ENCODE data around the gene CLCN1. TPM values are rescaled to one million over a fixed set of nuclear protein-coding genes. Genes with fewer than 3 reads are reported as not detected.

CLCN1 gene
- total and polyA plus RNA-seq, 2 of the 8 experiments (the other 6 are each of a cell fraction or from before 2014, with no cell fraction given) = 0.36 to 0.41 TPM

GRCh38 chr7:143316492-143316891, 581 bp downstream of the CLCN1 start:
- H2BK5ac ChIP-seq (ENCODE audit: low read depth, low read length) = no peak overlapping the region
- H4K8ac ChIP-seq (ENCODE audit: extremely low read depth, insufficient read depth, low read length) = no peak overlapping the region
- no peak overlapping the region for H3K9ac ChIP-seq (replicated peaks in 1 of 4; ENCODE audit: extremely low read depth in 1 of 4, low read depth in 3 of 4, low read length in 3 of 4)
- no peak overlapping the region for H4K5ac ChIP-seq (ENCODE audit: insufficient read length, low read depth, low read length)
- POLR2A ChIA-PET (ENCODE audit: partially characterized antibody) = interaction anchor here (0.9 to 1.4 kb wide), 2 partner anchors 20 to 69 kb away, joined by 3 to 4 read pairs; no protein-coding TSS in a partner anchor
- no peak overlapping the region for H2AK5ac ChIP-seq (ENCODE audit: low read depth, low read length)
- no peak for FAIRE-seq
- H2BK120ac ChIP-seq (replicated peaks; ENCODE audit: low read depth, low read length) = no peak overlapping the region
- H2BK12ac ChIP-seq (ENCODE audit: low read depth, low read length) = no peak overlapping the region
- H3K9me3 ChIP-seq (ENCODE audit: insufficient read depth in 2 of 2, low read depth in 1 of 2, low read length in 1 of 2) = no peaks in the 10 kb centered on the region
- H4K20me1 ChIP-seq (replicated peaks in 1 of 2; ENCODE audit: control insufficient read depth in 1 of 2, insufficient read depth in 2 of 2, low read length in 2 of 2) = no peaks in the 10 kb centered on the region
- no peak overlapping the region for H3K23ac ChIP-seq (ENCODE audit: insufficient read length)
- H3K4ac ChIP-seq (replicated peaks; ENCODE audit: insufficient read length, low read depth, low read length) = no peak overlapping the region
- WGBS, 2 experiments (ENCODE audit: extremely low coverage in 1 of 2, insufficient coverage in 1 of 2, insufficient read length in 1 of 2, insufficient replicate concordance in 2 of 2, low coverage in 1 of 2, low lambda C conversion rate in 2 of 2, missing lambda C conversion rate in 1 of 2) = 90% methylated on average over 4 of the region's 4 CpGs; no CpG with 5 or more reads in 1 of the 2 experiments
- CTCF ChIA-PET (ENCODE audit: partially characterized antibody) = interaction anchor here (0.6 to 3.3 kb wide), 15 partner anchors 9 to 391 kb away, joined by 3 to 11 read pairs (median 3); partner anchors contain the start of gene EPHA1
- no peaks in the 10 kb centered on the region for H3K79me1 ChIP-seq (ENCODE audit: low read depth, low read length)
- H3K27ac ChIP-seq (ENCODE audit: low read depth, low read length) = no peak overlapping the region
- H3K79me2 ChIP-seq (ENCODE audit: control insufficient read depth in 1 of 2, insufficient read depth in 2 of 2, low read length in 2 of 2) = no peaks in the 10 kb centered on the region
- no peak overlapping the region for H2BK20ac ChIP-seq (ENCODE audit: low read length)
- no peak overlapping the region for H3K14ac ChIP-seq (ENCODE audit: insufficient read length)
- no peak overlapping the region for H3K4me2 ChIP-seq (ENCODE audit: insufficient read depth in 1 of 2, low read depth in 2 of 2, low read length in 2 of 2)
- no peak overlapping the region for H3K4me3 ChIP-seq (ENCODE audit: extremely low read depth in 1 of 4, insufficient read depth in 2 of 4, low read depth in 3 of 4, low read length in 4 of 4)
- no peak for DNase-seq (ENCODE audit: low read depth in 1 of 2, low spot score in 2 of 2)
- no peak overlapping the region for H3K56ac ChIP-seq (replicated peaks; ENCODE audit: insufficient read length, low read depth, low read length)
- no peaks in the 10 kb centered on the region; a peak in 1 of 7 replicates for H3K27me3 ChIP-seq (replicated peaks in 1 of 4; ENCODE audit: control insufficient read depth in 3 of 4, extremely low read depth in 1 of 4, insufficient read depth in 3 of 4, low read length in 3 of 4)
- H3K4me1 ChIP-seq (replicated peaks in 1 of 4; ENCODE audit: control insufficient read depth in 3 of 4, insufficient read depth in 4 of 4, low read length in 3 of 4) = peaks cover 0 to 2% (median 0%) of the 10 kb centered on the region in 4 experiments; a peak in 1 of 7 replicates
- no peaks in the 10 kb centered on the region for H3K23me2 ChIP-seq (ENCODE audit: low read depth, low read length)
- H4K91ac ChIP-seq (replicated peaks; ENCODE audit: insufficient read length, low read length) = no peak overlapping the region
- H3K36me3 ChIP-seq (ENCODE audit: control insufficient read depth in 2 of 4, insufficient read depth in 4 of 4, low read length in 3 of 4) = no peaks in the 10 kb centered on the region
- H2AFZ ChIP-seq (ENCODE audit: low read length) = no peak overlapping the region
- H3K18ac ChIP-seq (ENCODE audit: extremely low read depth, low read length) = no peak overlapping the region
- H2BK15ac ChIP-seq (ENCODE audit: low read length) = no peak overlapping the region
- TF ChIP-seq JUND (IDR thresholded peaks at IDR 0.05; ENCODE audit: low read length) = no peak
- TF ChIP-seq MAX (IDR thresholded peaks at IDR 0.05) = no peak
- TF ChIP-seq ATF3 (IDR thresholded peaks at IDR 0.05; ENCODE audit: insufficient read depth, low read depth, low read length) = no peak
- no peak for TF ChIP-seq HDAC6 (IDR thresholded peaks at IDR 0.05; ENCODE audit: low read depth, low read length)
- no peak for TF ChIP-seq NRF1 (IDR thresholded peaks at IDR 0.05; ENCODE audit: low read depth, low read length)
- TF ChIP-seq ASH2L (IDR thresholded peaks at IDR 0.05; ENCODE audit: low read length) = no peak
- TF ChIP-seq EGR1 (IDR thresholded peaks at IDR 0.05; ENCODE audit: borderline replicate concordance, low read depth, low read length) = no peak
- no peak for TF ChIP-seq POU5F1 (IDR thresholded peaks at IDR 0.05; ENCODE audit: low read depth, low read length)
- TF ChIP-seq CBX5 (IDR thresholded peaks at IDR 0.05; ENCODE audit: low read depth, low read length) = no peak
- no peak for TF ChIP-seq CTBP2 (IDR thresholded peaks at IDR 0.05; ENCODE audit: borderline replicate concordance, insufficient read depth, insufficient read length, low read length)
- TF ChIP-seq EZH2 (IDR thresholded peaks at IDR 0.05; ENCODE audit: low read depth, low read length, severe bottlenecking) = no peak
- no peak for TF ChIP-seq TBP (IDR thresholded peaks at IDR 0.05; ENCODE audit: low read depth, low read length)
- no peak for TF ChIP-seq CEBPB (IDR thresholded peaks at IDR 0.05; ENCODE audit: low read depth, low read length)
- no peak for TF ChIP-seq FOSL1 (IDR thresholded peaks at IDR 0.05; ENCODE audit: insufficient read depth, low read depth, low read length)
